HG03103 (cell line): ENCODE results near the gene MAU2.
"Not testable (repeated sequence)": the region's sequence is repeated elsewhere in the genome, so short reads cannot be mapped to it uniquely, and the experiment has no call there.

ENCODE experiments used
- ATAC-seq: cut with Tn5 transposase; IDR thresholded peaks from one replicate; pipeline ENCODE4 v1.9.1; 2021; ENCODE audit warnings: low read depth; ENCODE audit not compliant: unreplicated experiment

The MAU2 gene

GRCh38 chr19:19381007-19381926 is 60.6 kb downstream of the MAU2 start:
- no peak for ATAC-seq

GRCh38 chr19:19382118-19382517 is 61.5 kb downstream of the MAU2 start:
- ATAC-seq, result no peak

- ATAC-seq, result no peak
Observed at GRCh38 chr19:19384486-19384885, 63.9 kb downstream of the MAU2 start.

GRCh38 chr19:19385131-19385895 is 64.7 kb downstream of the MAU2 start:
- ATAC-seq, result peak; percentile 90

- peak; percentile 15 for ATAC-seq
Observed at GRCh38 chr19:19385896-19386869, 65.6 kb downstream of the MAU2 start.

GRCh38 chr19:19387108-19387507 is 66.5 kb downstream of the MAU2 start:
- ATAC-seq, result no peak

- no peak for ATAC-seq
Observed at GRCh38 chr19:19388568-19389555, 68.2 kb downstream of the MAU2 start.

- ATAC-seq, result not testable (repeated sequence)
Observed at GRCh38 chr19:19389683-19390082, 69.1 kb downstream of the MAU2 start.

- ATAC-seq, result not testable (repeated sequence)
Observed at GRCh38 chr19:19394333-19394732, 73.7 kb downstream of the MAU2 start.

GRCh38 chr19:19399733-19400433 is 79.3 kb downstream of the MAU2 start:
- no peak for ATAC-seq

GRCh38 chr19:19402656-19403372 is 82.2 kb downstream of the MAU2 start:
- ATAC-seq, result no peak

- no peak for ATAC-seq
Observed at GRCh38 chr19:19403373-19403901, 82.8 kb downstream of the MAU2 start.

- peak; percentile 57 for ATAC-seq
Observed at GRCh38 chr19:19404879-19405860, 84.5 kb downstream of the MAU2 start, which contains the start of gene GATAD2A. Gene GATAD2A (plus strand): TSS chr19:19405675. CDS start chr19:19465346, 59,671 bp downstream.

GRCh38 chr19:19405971-19406877 is 85.6 kb downstream of the MAU2 start:
- ATAC-seq, result peak; percentile 3

GRCh38 chr19:19406878-19407632 is 86.4 kb downstream of the MAU2 start:
- no peak for ATAC-seq
